Uterus (tissue), 2 donors: ENCODE data around the gene MCM9.

Experiments
- CTCF ChIP-seq, 4 experiments: fragments of 200-600 bp in 2 of 4; fragments of 450-650 bp in 2 of 4; sonication (generic) in 2 of 4; IDR thresholded peaks; one replicate each; pipeline ENCODE4 v1.5.1; 2016 to 2019; ENCODE audit warnings: antibody characterized with exemption in 4 of 4, mild to moderate bottlenecking in 2 of 4, moderate library complexity in 1 of 4
- POLR2A ChIP-seq, 2 donors: fragments of 450-650 bp; IDR thresholded peaks; one replicate each; pipeline ENCODE4 v1.6.1; 2016; ENCODE audit warnings: antibody characterized with exemption in 2 of 2, mild to moderate bottlenecking in 1 of 2, moderate library complexity in 1 of 2

GRCh38 chr6:118921084-118921483 is 13.9 kb downstream of the MCM9 start:
- TF ChIP-seq CTCF (IDR thresholded peaks at IDR 0.05) (no peak), POLR2A (IDR thresholded peaks at IDR 0.05) (no peak)
